SK-N-MC (cell line): Measurements from ENCODE around the gene MAN2B1.

Source experiments
- DNase-seq: peaks from one replicate; pipeline ENCODE4 v3.0.0-alpha.2; 2011; ENCODE audit warnings: low read depth, low spot score
- H3K27ac ChIP-seq: fragments of 200-600 bp; sonication (generic); 2 replicates; pipeline ENCODE4 v1.5.1; 2016; ENCODE audit warnings: mixed run types
- H3K36me3 ChIP-seq: fragments of 200-600 bp; sonication (generic); 2 replicates; pipeline ENCODE4 v1.6.1; 2017; ENCODE audit warnings: antibody characterized with exemption, low read length, mixed read lengths; ENCODE audit not compliant: insufficient read depth
- H3K4me3 ChIP-seq: fragments of 200-600 bp; sonication (generic); 2 replicates; pipeline ENCODE4 v1.5.1; 2016
- H3K9ac ChIP-seq: fragments of 200-600 bp; sonication (generic); 2 replicates; pipeline ENCODE4 v1.8.0; 2017; ENCODE audit warnings: mixed run types, mixed read lengths; ENCODE audit not compliant: insufficient read length
- H3K9me3 ChIP-seq: fragments of 200-600 bp; sonication (generic); 2 replicates; pipeline ENCODE4 v1.6.1; 2017; ENCODE audit warnings: low read depth, mild to moderate bottlenecking, antibody characterized with exemption, low read length, moderate library complexity, mixed read lengths
- EZH2 ChIP-seq: fragments of 200-600 bp; sonication (generic); IDR thresholded peaks from one replicate; pipeline ENCODE4 v1.6.1; 2017; ENCODE audit warnings: antibody characterized with exemption
- FOXP2 ChIP-seq: optimal IDR thresholded peaks from 2 replicates; pipeline ENCODE3; 2011; ENCODE audit warnings: mild to moderate bottlenecking, moderate library complexity; ENCODE audit not compliant: insufficient read depth; ENCODE audit errors: extremely low read length, control extremely low read depth
- POLR2AphosphoS5 ChIP-seq: IDR thresholded peaks from 2 replicates; pipeline ENCODE4 v1.6.1; 2012; ENCODE audit warnings: mild to moderate bottlenecking, low read depth, low read length, borderline replicate concordance

The MAN2B1 gene

DNA sequence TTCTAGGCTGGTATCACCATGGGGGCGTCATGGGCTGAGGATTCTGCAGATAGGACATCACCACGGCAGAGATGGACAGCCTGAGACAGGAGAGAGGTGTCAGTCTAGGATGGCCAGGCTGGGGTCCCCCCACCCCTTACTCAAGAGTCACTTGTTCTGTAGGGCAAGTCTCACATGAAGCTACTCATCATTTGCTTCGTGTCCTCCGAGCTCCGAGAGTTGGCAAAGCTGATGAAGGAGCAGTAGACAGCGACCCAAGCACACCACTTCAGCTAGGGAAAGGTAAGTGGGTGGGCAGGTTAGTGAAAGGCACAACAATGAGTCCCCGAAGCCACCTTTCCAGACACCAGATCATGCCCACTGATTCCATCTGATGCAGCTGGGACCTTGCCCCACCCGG, 1.8 kb upstream of the MAN2B1 start:
- Histone ChIP-seq H3K36me3 (peaks cover 12% of the 10 kb centered on the region; the same call in 1 of the 2 replicates), H3K9me3 (no peaks in the 10 kb centered on the region), H3K4me3 (peak overlapping the region; percentile 94), H3K27ac (no peak overlapping the region), H3K9ac (peak overlapping the region; percentile 96)
- TF ChIP-seq EZH2 = no peak
- no peak for TF ChIP-seq FOXP2
- no peak for TF ChIP-seq POLR2AphosphoS5
- no peak for DNase-seq

DNA sequence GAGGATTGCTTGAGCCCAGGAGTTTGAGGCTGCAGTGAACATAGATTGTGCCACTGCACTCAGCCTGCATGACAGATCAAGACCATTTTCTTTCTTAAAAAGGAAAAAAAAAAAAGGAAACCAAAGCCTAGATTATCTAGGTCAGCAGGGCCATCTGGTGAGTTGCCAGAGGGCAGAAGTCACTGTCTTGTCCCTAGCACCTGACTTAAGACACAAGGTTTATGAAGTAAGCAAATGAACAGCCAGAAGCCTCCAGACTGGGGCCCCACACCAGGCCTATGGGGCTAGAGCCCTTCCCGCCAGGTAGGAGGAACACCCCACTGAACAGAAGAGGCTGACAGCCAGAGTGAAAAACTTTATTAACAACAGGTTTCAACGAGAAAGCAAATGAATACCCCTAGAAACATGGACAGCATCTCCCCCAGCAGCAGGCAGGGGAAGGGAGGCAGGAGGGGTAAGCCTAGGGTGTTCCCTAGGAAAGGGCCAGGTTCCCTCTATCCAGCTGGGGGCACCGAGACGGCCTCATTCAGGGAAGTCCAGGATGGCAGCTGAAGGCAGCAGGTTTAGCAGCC, 1.3 kb upstream of the MAN2B1 start:
- H3K9me3 ChIP-seq = no peaks in the 10 kb centered on the region
- H3K27ac ChIP-seq = no peak overlapping the region
- TF ChIP-seq POLR2AphosphoS5 = no peak
- TF ChIP-seq FOXP2 = no peak
- peaks cover 12% of the 10 kb centered on the region; the same call in 1 of the 2 replicates for H3K36me3 ChIP-seq
- DNase-seq = no peak
- no peak overlapping the region for H3K9ac ChIP-seq
- H3K4me3 ChIP-seq = peak overlapping the region; percentile 94; the same call in 1 of the 2 replicates

DNA sequence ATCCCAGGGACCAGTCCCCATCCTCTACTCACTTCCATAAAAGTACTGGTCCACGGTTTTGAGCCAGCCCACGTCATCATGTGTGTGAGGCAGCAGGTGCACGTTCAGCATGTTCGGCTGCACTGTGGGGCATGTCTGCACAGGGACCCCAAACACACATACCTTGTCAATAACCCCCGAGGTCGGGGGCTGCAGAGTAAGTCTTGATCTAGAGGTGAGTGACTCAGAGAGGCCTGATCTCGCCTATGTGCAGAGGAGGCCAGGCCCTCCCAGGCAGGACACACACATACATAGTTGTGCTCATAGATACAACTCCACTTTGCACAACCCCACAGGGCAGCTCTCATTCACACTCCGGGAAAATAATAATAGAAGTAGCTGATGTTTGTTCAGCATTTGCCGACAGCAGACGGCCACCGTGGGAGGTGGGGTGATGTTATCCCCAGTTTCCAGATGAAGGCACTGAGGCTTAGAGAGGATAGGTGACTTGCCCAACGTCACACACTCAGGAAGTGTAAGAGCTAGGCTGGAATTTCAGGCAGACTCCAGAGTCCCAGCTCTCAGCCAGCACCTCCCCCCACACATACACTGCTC, 774 bp downstream of the MAN2B1 start:
- H3K4me3 ChIP-seq = peak overlapping the region; percentile 90
- H3K9ac ChIP-seq = peak overlapping the region; percentile 88
- TF ChIP-seq EZH2 (no peak), FOXP2 (no peak), POLR2AphosphoS5 (no peak)
- H3K36me3 ChIP-seq = peaks cover 15% of the 10 kb centered on the region; the same call in 1 of the 2 replicates
- no peak for DNase-seq
- H3K9me3 ChIP-seq = no peaks in the 10 kb centered on the region
- no peak overlapping the region for H3K27ac ChIP-seq

DNA sequence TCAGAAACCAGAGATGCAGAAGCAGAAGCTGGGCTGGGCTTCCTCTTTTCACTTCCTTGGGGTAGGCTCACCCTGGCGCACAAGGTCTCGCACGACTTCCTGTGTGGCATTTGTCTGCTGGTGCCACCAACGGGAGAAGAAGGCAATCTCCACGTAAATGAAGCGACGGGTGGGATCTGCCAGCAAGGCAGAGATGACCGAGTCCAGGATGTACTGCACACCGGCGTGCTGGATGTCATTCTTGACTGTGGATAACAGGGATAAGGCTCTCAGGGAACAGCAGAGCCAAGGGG, 1.3 kb downstream of the MAN2B1 start:
- H3K9me3 ChIP-seq = no peaks in the 10 kb centered on the region
- H3K27ac ChIP-seq = no peak overlapping the region
- H3K4me3 ChIP-seq = no peak overlapping the region
- H3K9ac ChIP-seq = no peak overlapping the region
- peaks cover 15% of the 10 kb centered on the region; the same call in 1 of the 2 replicates for H3K36me3 ChIP-seq
- DNase-seq = no peak
- TF ChIP-seq FOXP2 = no peak
- TF ChIP-seq EZH2 = no peak
- no peak for TF ChIP-seq POLR2AphosphoS5

DNA sequence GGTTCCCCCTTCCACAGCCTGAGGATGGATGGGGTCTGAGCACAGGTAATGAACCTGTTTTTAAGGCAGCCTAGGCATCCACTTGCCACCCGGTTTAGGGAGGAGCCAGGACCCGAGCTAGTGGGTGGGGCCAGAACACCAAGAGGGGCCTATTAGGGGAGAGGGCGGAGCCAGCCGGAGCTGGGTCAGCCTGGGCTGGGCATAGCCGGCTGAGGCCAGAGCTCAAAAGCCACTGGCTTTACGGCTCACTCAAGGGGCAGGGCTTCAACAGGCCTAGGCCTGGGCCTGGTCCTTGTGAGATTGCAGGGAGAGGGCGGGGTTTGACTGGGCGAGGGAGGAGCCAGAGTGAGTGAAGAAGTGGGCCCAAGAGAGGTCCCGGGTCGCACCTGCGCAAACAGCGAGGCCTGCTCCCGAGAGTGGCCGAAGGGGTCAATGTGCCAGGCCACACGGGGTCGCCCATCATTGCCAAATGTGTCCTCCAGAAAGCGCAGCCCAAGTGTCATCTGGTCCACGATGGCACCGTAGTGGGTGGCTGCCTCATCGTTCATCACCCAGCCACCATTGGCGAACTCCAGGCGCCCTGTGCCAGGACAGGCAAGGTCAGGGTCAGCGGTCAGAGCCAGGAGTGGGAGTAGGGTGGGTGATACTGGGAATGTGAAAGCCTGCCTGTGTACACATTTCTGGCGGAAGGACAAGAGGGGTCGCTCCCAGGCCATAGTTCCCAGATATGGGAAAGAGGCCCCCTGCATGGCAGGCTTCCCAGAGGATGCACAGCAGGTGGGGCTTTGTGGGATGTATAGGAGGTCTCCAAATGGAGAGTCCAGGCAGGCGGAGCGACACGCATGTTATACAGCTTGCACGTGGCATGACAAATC, 1.9 kb downstream of the MAN2B1 start:
- H3K36me3 ChIP-seq = peaks cover 15% of the 10 kb centered on the region; the same call in 1 of the 2 replicates
- no peak overlapping the region for H3K27ac ChIP-seq
- DNase-seq = no peak
- H3K4me3 ChIP-seq = no peak overlapping the region
- H3K9me3 ChIP-seq = no peaks in the 10 kb centered on the region
- H3K9ac ChIP-seq = no peak overlapping the region
- TF ChIP-seq POLR2AphosphoS5 (no peak), EZH2 (no peak), FOXP2 (no peak)

DNA sequence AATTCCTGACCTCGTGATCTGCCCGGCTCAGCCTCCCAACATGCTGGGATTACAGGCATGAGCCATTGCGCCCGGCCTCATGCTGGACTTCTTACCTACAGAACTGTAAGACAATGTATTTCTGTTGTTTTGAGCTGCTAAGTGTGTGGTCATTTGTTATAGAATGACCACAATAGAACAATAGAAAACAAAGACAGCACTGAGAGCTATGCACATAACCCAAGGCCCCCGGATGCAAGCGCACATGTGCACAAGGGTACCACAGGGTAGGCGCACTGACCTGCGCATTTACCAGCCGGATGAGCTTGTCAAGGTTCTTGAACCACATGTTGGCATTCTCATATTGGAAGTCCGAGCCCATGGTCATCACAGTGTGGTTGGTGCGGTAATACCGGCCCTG, 5.6 kb downstream of the MAN2B1 start:
- no peak overlapping the region for H3K4me3 ChIP-seq
- no peak for DNase-seq
- H3K9ac ChIP-seq = no peak overlapping the region
- peaks cover 18% of the 10 kb centered on the region; the same call in 1 of the 2 replicates for H3K36me3 ChIP-seq
- no peaks in the 10 kb centered on the region for H3K9me3 ChIP-seq
- TF ChIP-seq FOXP2 (no peak), EZH2 (no peak), POLR2AphosphoS5 (no peak)
- no peak overlapping the region for H3K27ac ChIP-seq

DNA sequence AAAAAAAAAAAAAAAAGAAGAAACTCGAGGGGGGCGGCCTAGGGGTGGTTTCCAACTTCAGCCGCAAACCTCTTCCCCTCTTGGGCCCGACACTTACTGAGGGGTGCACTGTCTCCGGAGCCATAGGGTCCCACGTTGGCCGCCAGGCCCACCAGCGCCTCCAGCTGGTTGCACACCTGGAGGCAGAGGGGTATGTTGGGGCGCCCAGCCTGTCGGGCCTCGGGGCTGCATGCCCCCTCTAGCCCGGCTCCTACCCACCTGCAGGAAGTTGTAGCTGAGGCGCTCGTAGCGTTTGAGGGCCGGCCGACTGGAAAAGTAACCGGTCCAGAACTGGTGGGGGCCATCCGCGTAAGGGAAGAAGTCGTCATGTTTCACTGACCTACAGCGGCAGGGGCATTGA, 8.6 kb downstream of the MAN2B1 start:
- no peak overlapping the region for H3K9ac ChIP-seq
- H3K9me3 ChIP-seq = no peaks in the 10 kb centered on the region
- DNase-seq = no peak
- H3K4me3 ChIP-seq = no peak overlapping the region
- H3K27ac ChIP-seq = no peak overlapping the region
- no peak for TF ChIP-seq EZH2
- TF ChIP-seq POLR2AphosphoS5 = no peak
- H3K36me3 ChIP-seq = peaks cover 9% of the 10 kb centered on the region; the same call in 1 of the 2 replicates

DNA sequence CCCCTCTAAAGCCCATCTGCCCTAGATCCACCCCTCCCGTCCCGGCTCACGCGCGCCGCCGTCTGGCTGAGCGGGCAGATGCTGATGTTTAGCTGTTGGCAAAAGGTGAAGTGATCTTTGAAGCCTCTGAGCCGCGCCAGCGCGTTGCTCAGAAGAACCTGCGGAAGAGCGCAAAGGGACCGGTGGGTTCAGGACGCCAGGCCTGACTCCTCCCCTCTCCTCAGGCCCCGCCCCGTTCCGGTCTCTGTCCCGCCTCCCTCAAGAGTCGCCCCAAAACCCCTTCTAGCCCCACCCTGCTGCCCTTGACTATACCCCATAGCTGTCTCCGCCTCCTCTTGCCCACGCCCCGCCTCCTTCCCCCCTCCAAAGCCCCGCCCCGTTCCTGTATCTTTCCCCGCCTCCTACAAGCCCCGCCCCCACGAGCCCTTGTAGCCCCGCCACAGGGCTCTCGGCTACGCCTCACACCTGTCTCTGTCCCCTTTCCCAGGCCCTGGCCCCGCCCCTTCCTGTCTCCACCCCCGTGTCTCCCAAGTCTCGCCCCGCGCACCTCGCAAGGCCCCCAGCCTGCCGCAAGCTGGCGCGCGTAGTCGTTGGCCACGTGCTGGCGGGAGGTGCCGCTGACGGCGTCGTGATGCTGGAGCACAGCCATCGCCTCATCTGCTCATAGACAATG, 9.5 kb downstream of the MAN2B1 start:
- no peak overlapping the region for H3K4me3 ChIP-seq
- TF ChIP-seq EZH2 = no peak
- no peak for TF ChIP-seq POLR2AphosphoS5
- TF ChIP-seq FOXP2 = no peak
- DNase-seq = no peak
- H3K36me3 ChIP-seq = peaks cover 9% of the 10 kb centered on the region; the same call in 1 of the 2 replicates
- H3K27ac ChIP-seq = no peak overlapping the region
- H3K9ac ChIP-seq = no peak overlapping the region
- no peaks in the 10 kb centered on the region for H3K9me3 ChIP-seq
